GM23338 (cell line): ENCODE data around the gene LDLRAD3. TPM values are rescaled to one million over a fixed set of nuclear protein-coding genes. Genes with fewer than 3 reads are reported as not detected.

Experiments
- ATAC-seq: fragments of 200-7000 bp; cut with Tn5 transposase; 3 replicates; pipeline ENCODE4 v1.9.1; 2020
- DNase-seq: peaks from one replicate; pipeline ENCODE4 v3.0.0-alpha.2; 2015; ENCODE audit warnings: low spot score
- H2AFZ ChIP-seq: fragments of 200-600 bp; sonication (generic); 2 replicates; pipeline ENCODE4 v1.8.0; 2016; ENCODE audit warnings: antibody characterized with exemption, mild to moderate bottlenecking, moderate library complexity
- H3F3A ChIP-seq: fragments of 200-600 bp; sonication (generic); replicated peaks from 2 replicates; pipeline ENCODE4 v1.8.0; 2017; ENCODE audit warnings: antibody characterized with exemption, mixed run types, low read depth
- H3K27ac ChIP-seq: fragments of 200-600 bp; sonication (generic); 2 replicates; pipeline ENCODE4 v1.6.1; 2016; ENCODE audit warnings: low read depth
- H3K27me3 ChIP-seq: fragments of 200-600 bp; sonication (generic); 2 replicates; pipeline ENCODE4 v1.8.0; 2016; ENCODE audit warnings: mild to moderate bottlenecking, mixed run types, moderate library complexity; ENCODE audit not compliant: insufficient read depth
- H3K36me3 ChIP-seq: fragments of 200-600 bp; sonication (generic); 2 replicates; pipeline ENCODE4 v1.8.0; 2016; ENCODE audit warnings: mild to moderate bottlenecking; ENCODE audit not compliant: insufficient read depth
- H3K4me1 ChIP-seq: fragments of 200-600 bp; sonication (generic); 2 replicates; pipeline ENCODE4 v1.8.0; 2016; ENCODE audit warnings: mild to moderate bottlenecking, moderate library complexity; ENCODE audit not compliant: insufficient read depth
- H3K4me2 ChIP-seq: fragments of 200-600 bp; sonication (generic); 2 replicates; pipeline ENCODE4 v1.7.1; 2017; ENCODE audit warnings: mixed run types
- H3K4me3 ChIP-seq: fragments of 200-600 bp; sonication (generic); 2 replicates; pipeline ENCODE4 v1.6.1; 2016; ENCODE audit warnings: mixed run types
- H3K79me2 ChIP-seq: fragments of 200-600 bp; sonication (generic); replicated peaks from 2 replicates; pipeline ENCODE4 v1.8.0; 2017; ENCODE audit warnings: mild to moderate bottlenecking; ENCODE audit not compliant: insufficient read depth
- H3K9me2 ChIP-seq: fragments of 200-600 bp; sonication (generic); 2 replicates; pipeline ENCODE4 v1.8.0; 2017; ENCODE audit not compliant: insufficient read depth
- H4K20me1 ChIP-seq: fragments of 200-600 bp; sonication (generic); replicated peaks from 2 replicates; pipeline ENCODE4 v1.8.0; 2017; ENCODE audit warnings: mild to moderate bottlenecking; ENCODE audit not compliant: insufficient read depth
- H3K27ac Mint-ChIP-seq: 2 replicates; pipeline ENCODE4 v1.8.0; 2020; ENCODE audit warnings: inconsistent platforms, mild to moderate bottlenecking, moderate library complexity, mixed read lengths
- H3K27me3 Mint-ChIP-seq: 3 replicates; pipeline ENCODE4 v1.8.0; 2022; ENCODE audit warnings: low read depth, mild to moderate bottlenecking, moderate library complexity, mixed read lengths, inconsistent platforms; ENCODE audit not compliant: insufficient read depth, poor library complexity
- H3K36me3 Mint-ChIP-seq: 3 replicates; pipeline ENCODE4 v1.8.0; 2021; ENCODE audit warnings: low read depth, mild to moderate bottlenecking, inconsistent platforms, moderate library complexity, mixed read lengths
- H3K4me1 Mint-ChIP-seq: 3 replicates; pipeline ENCODE4 v1.8.0; 2020; ENCODE audit warnings: mild to moderate bottlenecking, inconsistent platforms, mixed read lengths
- H3K4me3 Mint-ChIP-seq: 3 replicates; pipeline ENCODE4 v1.8.0; 2021; ENCODE audit warnings: moderate library complexity, mild to moderate bottlenecking, inconsistent platforms, mixed read lengths
- H3K9me3 Mint-ChIP-seq: 3 replicates; pipeline ENCODE4 v1.8.0; 2020; ENCODE audit warnings: moderate library complexity, mild to moderate bottlenecking, inconsistent platforms, mixed read lengths
- CREB1 ChIP-seq: fragments of 250-450 bp; sonication (Bioruptor Pico); IDR thresholded peaks from 2 replicates; pipeline ENCODE4 v1.5.0; 2020; ENCODE audit warnings: low read depth, mild to moderate bottlenecking, moderate library complexity
- CTCF ChIP-seq, 2 experiments: fragments of 200-600 bp in 1 of 2; sonication (generic) in 1 of 2; conservative IDR thresholded peaks; 2 replicates each; pipeline versions ENCODE4 v1.5.1 to v1.6.1; 2016 to 2017; ENCODE audit warnings: antibody characterized with exemption in 2 of 2, low read depth in 2 of 2, mild to moderate bottlenecking in 2 of 2, moderate library complexity in 1 of 2
- ETS1 ChIP-seq: IDR thresholded peaks from 2 replicates; pipeline ENCODE4 v1.6.1; 2016; ENCODE audit warnings: antibody characterized with exemption
- EZH2 ChIP-seq: fragments of 200-600 bp; sonication (generic); IDR thresholded peaks from one replicate; pipeline ENCODE4 v1.8.0; 2017; ENCODE audit warnings: antibody characterized with exemption, mild to moderate bottlenecking, low read depth; ENCODE audit not compliant: unreplicated experiment
- EZH2phosphoT487 ChIP-seq: fragments of 200-600 bp; sonication (generic); IDR thresholded peaks from one replicate; pipeline ENCODE4 v1.8.1; 2018; ENCODE audit warnings: antibody characterized with exemption; ENCODE audit not compliant: unreplicated experiment
- JUNB ChIP-seq: IDR thresholded peaks from one replicate; pipeline ENCODE4 v1.6.1; 2016; ENCODE audit warnings: antibody characterized with exemption; ENCODE audit not compliant: unreplicated experiment
- NANOG ChIP-seq: IDR thresholded peaks from 2 replicates; pipeline ENCODE4 v1.6.1; 2016; ENCODE audit warnings: antibody characterized with exemption, borderline replicate concordance
- POLR2AphosphoS5 ChIP-seq: IDR thresholded peaks from 2 replicates; pipeline ENCODE4 v1.6.1; 2016; ENCODE audit warnings: antibody characterized with exemption, low read depth
- REST ChIP-seq: IDR thresholded peaks from one replicate; pipeline ENCODE4 v1.6.1; 2018; ENCODE audit warnings: antibody characterized with exemption; ENCODE audit not compliant: unreplicated experiment
- STAT1 ChIP-seq: IDR thresholded peaks from one replicate; pipeline ENCODE4 v1.6.1; 2016; ENCODE audit warnings: antibody characterized with exemption; ENCODE audit not compliant: unreplicated experiment
- ZNF114 ChIP-seq: fragments of 250-450 bp; sonication (Bioruptor Pico); IDR thresholded peaks from 2 replicates; pipeline ENCODE4 v1.5.0; 2020; ENCODE audit warnings: mild to moderate bottlenecking, moderate library complexity
- ZNF331 ChIP-seq: fragments of 250-450 bp; sonication (Bioruptor Pico); IDR thresholded peaks from 2 replicates; pipeline ENCODE4 v1.5.0; 2020; ENCODE audit warnings: low read depth, mild to moderate bottlenecking, moderate library complexity
- ZNF462 ChIP-seq: fragments of 250-450 bp; sonication (Bioruptor Pico); IDR thresholded peaks from 2 replicates; pipeline ENCODE4 v1.5.0; 2020; ENCODE audit warnings: mild to moderate bottlenecking, moderate library complexity
- polyA plus RNA-seq: library from polyadenylated mRNA; unstranded; fragments of >200 nt; fragmentation: Nextera tagmentation; extraction: Ambion mirVana; gene quantifications from 2 replicates; pipeline ENCODE4 v1.2.1, GENCODE V29; 2016
- total RNA-seq: library from RNA; depleted of rRNA; stranded (reverse); fragments of >200 nt; shearing (Covaris generic); gene quantifications from 2 replicates; pipeline ENCODE4 v1.2.3, GENCODE V29; 2014

Gene LDLRAD3
- total and polyA plus RNA-seq, 2 experiments from 2014 or later: 8.5 to 19.4 TPM

- Mint-ChIP-seq H3K27ac (no peak overlapping the region), H3K4me1 (no peaks in the 10 kb centered on the region), H3K27me3 (no peaks in the 10 kb centered on the region), H3K9me3 (no peaks in the 10 kb centered on the region), H3K36me3 (peaks cover 13% of the 10 kb centered on the region; the same call in 1 of the 3 replicates), H3K4me3 (no peak overlapping the region)
- no peak overlapping the region for H2AFZ ChIP-seq
- no peaks in the 10 kb centered on the region for H3K4me1 ChIP-seq
- H3K27ac ChIP-seq: no peak overlapping the region
- TF ChIP-seq REST (no peak), ETS1 (no peak), JUNB (no peak), POLR2AphosphoS5 (no peak), ZNF462 (CRISPR knock-in tag) (no peak), EZH2 (no peak), STAT1 (no peak), EZH2phosphoT487 (no peak), CTCF (conservative IDR thresholded peaks at IDR 0.05; ENCODE audit: low read depth in 2 of 2) (no peak), ZNF331 (CRISPR knock-in tag) (no peak), NANOG (no peak), ZNF114 (CRISPR knock-in tag) (no peak), CREB1 (no peak)
- ATAC-seq: no peak
- peaks cover 14% of the 10 kb centered on the region; the same call in 1 of the 2 replicates for H3K9me2 ChIP-seq
- no peak overlapping the region for H3K4me2 ChIP-seq
- no peak overlapping the region for H3K4me3 ChIP-seq
- no peaks in the 10 kb centered on the region for H3K79me2 ChIP-seq
- H3K36me3 ChIP-seq: no peaks in the 10 kb centered on the region
- H3K27me3 ChIP-seq: no peaks in the 10 kb centered on the region
- no peaks in the 10 kb centered on the region for H4K20me1 ChIP-seq
- no peak for DNase-seq
- no peaks in the 10 kb centered on the region for H3F3A ChIP-seq
Measured at GRCh38 chr11:36238881-36239280, 295.0 kb downstream of the LDLRAD3 start.
